GM12874 (cell line): ENCODE measurements around the gene FBXO8.

ENCODE experiments used
- TF ChIP-seq, protein P1 (sequence below): IDR thresholded peaks from 2 replicates; pipeline ENCODE4 v1.5.1; 2011; ENCODE audit warnings: low read depth, mild to moderate bottlenecking, control low read depth, low read length, moderate library complexity; ENCODE audit not compliant: insufficient read depth

FBXO8 gene

DNA sequence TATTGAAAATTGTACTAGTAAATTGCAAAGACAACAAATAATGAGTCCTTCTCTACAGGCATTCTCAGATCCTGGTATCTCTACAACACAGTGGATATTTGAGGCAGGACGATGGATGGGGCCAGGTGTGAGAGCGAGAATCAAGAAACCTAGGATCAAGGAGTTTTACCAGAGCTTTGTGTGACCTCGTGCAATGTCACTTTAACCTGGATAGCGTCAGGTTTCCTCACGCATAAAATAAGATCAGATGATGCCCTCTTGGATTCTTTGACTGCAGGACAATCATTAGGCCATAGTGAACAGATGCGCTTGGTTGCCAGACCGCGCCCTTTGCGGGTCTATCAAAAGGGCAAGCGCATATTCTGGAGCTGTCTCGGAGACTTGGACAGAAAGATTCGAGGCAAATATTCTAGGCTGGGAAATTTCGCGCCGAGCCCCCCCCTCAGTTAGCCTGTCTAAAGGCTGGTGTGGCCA, 66.6 kb downstream of the FBXO8 start:
- TF ChIP-seq, protein P1, sequence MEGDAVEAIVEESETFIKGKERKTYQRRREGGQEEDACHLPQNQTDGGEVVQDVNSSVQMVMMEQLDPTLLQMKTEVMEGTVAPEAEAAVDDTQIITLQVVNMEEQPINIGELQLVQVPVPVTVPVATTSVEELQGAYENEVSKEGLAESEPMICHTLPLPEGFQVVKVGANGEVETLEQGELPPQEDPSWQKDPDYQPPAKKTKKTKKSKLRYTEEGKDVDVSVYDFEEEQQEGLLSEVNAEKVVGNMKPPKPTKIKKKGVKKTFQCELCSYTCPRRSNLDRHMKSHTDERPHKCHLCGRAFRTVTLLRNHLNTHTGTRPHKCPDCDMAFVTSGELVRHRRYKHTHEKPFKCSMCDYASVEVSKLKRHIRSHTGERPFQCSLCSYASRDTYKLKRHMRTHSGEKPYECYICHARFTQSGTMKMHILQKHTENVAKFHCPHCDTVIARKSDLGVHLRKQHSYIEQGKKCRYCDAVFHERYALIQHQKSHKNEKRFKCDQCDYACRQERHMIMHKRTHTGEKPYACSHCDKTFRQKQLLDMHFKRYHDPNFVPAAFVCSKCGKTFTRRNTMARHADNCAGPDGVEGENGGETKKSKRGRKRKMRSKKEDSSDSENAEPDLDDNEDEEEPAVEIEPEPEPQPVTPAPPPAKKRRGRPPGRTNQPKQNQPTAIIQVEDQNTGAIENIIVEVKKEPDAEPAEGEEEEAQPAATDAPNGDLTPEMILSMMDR = no peak

DNA sequence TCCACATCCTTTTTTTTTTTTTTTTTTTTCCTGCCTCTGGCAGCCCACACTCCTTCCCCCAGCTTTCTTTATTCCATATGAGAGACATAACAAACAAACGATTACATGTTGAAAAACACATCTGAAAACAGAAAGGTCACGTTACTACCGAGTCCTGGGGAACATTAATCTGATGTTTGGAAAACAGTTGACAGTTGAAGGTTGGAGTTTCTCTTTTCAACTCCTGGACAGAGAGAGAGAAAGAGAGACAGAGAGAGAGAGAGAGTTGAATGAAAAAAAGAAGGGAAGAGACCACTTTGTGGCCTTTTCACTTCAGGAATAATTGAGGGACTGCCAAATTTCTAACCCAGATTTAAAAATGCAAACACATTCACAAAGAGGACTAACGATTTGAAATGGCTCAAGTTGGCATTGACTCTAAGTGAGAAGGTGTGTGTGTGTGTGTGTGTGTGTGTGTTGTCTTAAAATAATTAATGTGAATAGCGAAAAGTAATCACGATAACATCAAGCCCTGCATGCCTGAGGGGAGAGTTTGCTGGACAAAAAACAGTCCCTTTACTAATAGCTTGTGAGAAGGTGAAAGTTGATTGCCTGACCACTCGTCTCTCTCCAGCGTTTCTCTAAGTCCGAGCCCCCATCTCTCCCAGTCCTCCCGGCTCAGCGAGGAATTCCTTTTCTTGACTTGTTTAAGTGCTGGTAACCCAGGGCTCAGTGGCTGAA, 67.3 kb downstream of the FBXO8 start:
- TF ChIP-seq, protein P1 = no peak

DNA sequence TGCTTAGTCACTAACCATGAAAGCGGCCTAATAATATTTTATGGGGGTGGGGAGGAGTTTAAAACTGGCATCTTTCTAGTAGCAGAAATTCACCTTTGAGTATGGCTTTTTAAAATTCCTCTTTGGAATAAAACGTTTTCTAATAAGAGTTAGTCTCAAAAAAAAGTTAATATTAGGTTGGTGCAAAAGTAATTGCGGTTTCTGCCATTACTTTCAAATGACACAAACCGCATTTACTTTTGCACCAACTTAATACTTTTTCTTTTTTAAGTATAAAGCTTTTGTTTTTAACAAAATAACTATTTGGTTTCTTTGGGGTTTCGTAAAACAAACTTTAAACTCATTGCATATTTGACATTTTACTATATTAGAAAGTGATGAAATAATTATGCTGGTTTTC, 68.4 kb downstream of the FBXO8 start:
- TF ChIP-seq, protein P1 = no peak

DNA sequence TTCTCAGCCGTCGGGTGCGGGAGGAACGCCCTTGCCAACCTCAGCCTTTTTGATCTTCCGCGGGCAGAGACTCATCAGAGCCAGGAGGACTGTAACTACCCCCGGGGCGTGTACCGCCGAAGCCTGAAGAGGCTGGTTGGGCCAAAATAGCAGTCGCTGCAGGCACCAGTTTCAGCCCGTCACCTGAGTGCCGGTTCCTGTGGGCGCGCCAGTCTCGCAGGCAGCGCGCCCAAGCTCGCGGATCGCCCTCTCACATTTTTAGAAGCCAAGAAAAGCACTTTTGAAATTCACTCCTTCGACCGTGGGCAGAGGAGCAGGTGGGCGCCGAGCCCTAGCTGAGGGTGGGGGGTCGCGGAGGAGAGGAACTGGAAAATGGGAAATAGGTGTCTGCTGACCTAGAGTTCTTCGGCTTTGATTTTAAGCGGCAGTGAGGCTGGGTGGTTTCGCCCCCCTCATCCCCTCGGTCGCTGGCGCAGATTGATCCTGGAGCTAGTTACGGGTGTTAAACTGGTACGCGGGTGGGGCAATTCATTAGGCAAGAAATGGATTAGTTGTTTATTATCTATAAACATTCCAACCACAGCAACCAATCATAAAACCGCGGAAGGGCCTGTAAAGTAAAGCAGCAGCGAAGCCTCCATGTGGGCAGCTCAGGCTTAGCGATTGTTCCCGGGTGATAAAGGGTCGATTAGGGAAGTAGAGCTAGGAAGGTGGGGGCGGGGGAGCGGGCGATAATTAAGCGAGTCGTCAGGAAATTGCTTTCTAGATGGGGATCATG, 69.2 kb downstream of the FBXO8 start:
- TF ChIP-seq, protein P1 = no peak

DNA sequence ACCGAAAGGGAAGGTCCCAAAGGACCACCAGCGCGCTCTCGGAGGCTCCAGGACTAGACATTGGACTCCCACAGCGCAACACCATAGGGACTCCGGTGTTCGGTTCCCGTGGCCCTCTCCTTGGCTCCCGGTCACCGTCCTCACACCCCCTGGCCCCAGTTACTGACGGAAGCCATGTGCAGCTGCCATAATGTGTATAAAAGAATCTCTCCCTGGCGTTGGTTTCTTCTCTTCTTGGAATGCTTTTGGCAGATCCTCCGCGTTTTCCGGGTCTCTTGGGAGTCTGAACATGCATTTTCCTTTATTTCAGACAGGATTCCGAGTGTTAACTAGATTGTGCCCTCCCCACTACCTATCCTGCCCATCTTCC, 69.8 kb downstream of the FBXO8 start:
- TF ChIP-seq, protein P1 = no peak

DNA sequence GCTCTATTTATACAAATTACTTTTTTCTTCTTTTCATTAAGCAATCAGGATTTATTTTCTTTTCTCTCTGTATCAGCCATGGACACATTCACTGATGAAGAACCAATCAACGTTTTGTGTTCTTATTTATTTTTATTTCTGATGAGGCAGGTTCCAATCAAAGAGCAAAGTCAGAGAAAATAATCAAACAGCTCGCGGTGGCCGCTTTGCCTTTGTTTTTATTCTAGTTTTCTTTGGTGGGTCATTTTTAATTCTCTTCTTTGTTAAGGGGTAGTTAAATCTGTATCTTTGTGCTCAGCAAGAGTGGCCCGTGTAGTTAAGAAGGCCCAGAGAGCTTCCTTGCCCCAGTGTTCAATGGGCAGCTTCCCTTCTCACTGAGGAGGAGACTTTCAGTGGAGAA, 71.4 kb downstream of the FBXO8 start:
- TF ChIP-seq, protein P1 = no peak

DNA sequence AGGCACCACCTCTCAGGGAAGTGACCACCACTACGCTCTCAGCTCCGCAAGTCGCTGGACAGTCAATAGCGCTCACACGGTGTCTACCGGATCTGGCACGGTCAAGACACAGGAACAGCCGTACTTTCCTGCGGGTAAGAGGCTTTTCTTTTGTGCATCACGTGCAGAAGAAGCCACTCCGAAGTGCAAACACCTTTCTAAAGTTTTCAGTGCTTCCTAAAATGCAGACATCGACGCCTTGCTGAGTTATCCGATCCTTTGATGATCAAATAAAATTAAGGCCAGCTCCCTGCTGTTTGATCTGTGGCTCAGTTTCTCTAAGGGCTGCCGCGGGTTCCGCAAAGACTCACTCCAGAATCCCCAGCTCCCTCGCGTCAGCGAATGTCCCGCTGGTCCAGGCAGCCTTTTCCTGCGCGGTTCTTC, 71.8 kb downstream of the FBXO8 start:
- TF ChIP-seq, protein P1 = no peak
